Neural progenitor cell (in vitro differentiated cells): ENCODE results near the gene DOHH. TPM values are rescaled to one million over a fixed set of nuclear protein-coding genes. Genes with fewer than 3 reads are reported as not detected.

Source experiments
- DNase-seq: peaks from one replicate; pipeline ENCODE4 v3.0.0-alpha.2; 2016; ENCODE audit warnings: low spot score
- H2AFZ ChIP-seq: fragments of 200-600 bp; sonication (generic); replicated peaks from 2 replicates; pipeline ENCODE4 v1.6.1; 2016; ENCODE audit warnings: antibody characterized with exemption
- H3F3A ChIP-seq: fragments of 200-600 bp; sonication (generic); 2 replicates; pipeline ENCODE4 v1.6.1; 2016; ENCODE audit warnings: antibody characterized with exemption, low read depth
- H3K27ac ChIP-seq: fragments of 200-600 bp; sonication (generic); 2 replicates; pipeline ENCODE4 v1.5.1; 2016; ENCODE audit warnings: mild to moderate bottlenecking
- H3K27me3 ChIP-seq: fragments of 200-600 bp; sonication (generic); 2 replicates; pipeline ENCODE4 v1.6.1; 2016; ENCODE audit warnings: mild to moderate bottlenecking, moderate library complexity
- H3K36me3 ChIP-seq: fragments of 200-600 bp; sonication (generic); 2 replicates; pipeline ENCODE4 v1.5.1; 2016
- H3K4me1 ChIP-seq: fragments of 200-600 bp; sonication (generic); 2 replicates; pipeline ENCODE4 v1.6.1; 2016; ENCODE audit warnings: mixed run types
- H3K4me2 ChIP-seq: fragments of 200-600 bp; sonication (generic); 2 replicates; pipeline ENCODE4 v1.6.1; 2016
- H3K4me3 ChIP-seq: fragments of 200-600 bp; sonication (generic); 2 replicates; pipeline ENCODE4 v1.5.1; 2016
- H3K79me2 ChIP-seq: fragments of 200-600 bp; sonication (generic); 2 replicates; pipeline ENCODE4 v1.6.1; 2016; ENCODE audit warnings: low read depth
- H3K9ac ChIP-seq: fragments of 200-600 bp; sonication (generic); 2 replicates; pipeline ENCODE4 v1.6.1; 2016
- H3K9me3 ChIP-seq: fragments of 200-600 bp; sonication (generic); 2 replicates; pipeline ENCODE4 v1.5.1; 2016; ENCODE audit warnings: low read depth
- H4K20me1 ChIP-seq: fragments of 200-600 bp; sonication (generic); 2 replicates; pipeline ENCODE4 v1.6.1; 2016; ENCODE audit warnings: low read depth
- H3K27ac Mint-ChIP-seq: 3 replicates; pipeline ENCODE4 v1.8.0; 2021; ENCODE audit warnings: mixed read lengths
- H3K27me3 Mint-ChIP-seq: 2 replicates; pipeline ENCODE4 v1.8.0; 2022; ENCODE audit warnings: low read depth, mild to moderate bottlenecking, inconsistent platforms, moderate library complexity, mixed read lengths; ENCODE audit not compliant: insufficient read depth
- H3K36me3 Mint-ChIP-seq: 3 replicates; pipeline ENCODE4 v1.8.0; 2021; ENCODE audit warnings: mixed read lengths
- H3K4me1 Mint-ChIP-seq: 3 replicates; pipeline ENCODE4 v1.8.0; 2021; ENCODE audit warnings: mixed read lengths
- H3K4me3 Mint-ChIP-seq: 3 replicates; pipeline ENCODE4 v1.8.0; 2021; ENCODE audit warnings: mild to moderate bottlenecking, moderate library complexity, mixed read lengths
- H3K9me3 Mint-ChIP-seq: 3 replicates; pipeline ENCODE4 v1.8.0; 2020; ENCODE audit warnings: mixed read lengths
- EZH2 ChIP-seq: fragments of 200-600 bp; sonication (generic); IDR thresholded peaks from 2 replicates; pipeline ENCODE4 v1.6.1; 2017; ENCODE audit warnings: antibody characterized with exemption, mild to moderate bottlenecking, moderate library complexity
- EZH2phosphoT487 ChIP-seq: fragments of 200-600 bp; sonication (generic); IDR thresholded peaks from 2 replicates; pipeline ENCODE4 v1.6.1; 2017; ENCODE audit warnings: antibody characterized with exemption
- total RNA-seq: library from RNA; depleted of rRNA; stranded (reverse); fragments of >200 nt; gene quantifications from 2 replicates; pipeline ENCODE4 v1.2.3, GENCODE V29; 2015; ENCODE audit warnings: low replicate concordance
- TF ChIP-seq, protein P1 (sequence below): fragments of 200-600 bp; sonication (generic); IDR thresholded peaks from 2 replicates; pipeline ENCODE4 v1.5.1; 2017; ENCODE audit warnings: antibody characterized with exemption, mild to moderate bottlenecking

Gene DOHH
- total RNA-seq, 1 donor from 2014 or later, result 0.69 TPM

GRCh38 chr19:3545669-3546034, 45.2 kb upstream of the DOHH start:
- no peaks in the 10 kb centered on the region for H3K36me3 ChIP-seq
- H3K27ac ChIP-seq, result no peak overlapping the region
- H4K20me1 ChIP-seq, result peaks cover 32% of the 10 kb centered on the region

GRCh38 chr19:3544742-3545668, 44.5 kb upstream of the DOHH start:
- no peak overlapping the region for H3K27ac Mint-ChIP-seq
- H3K27me3 ChIP-seq, result no peaks in the 10 kb centered on the region
- no peak overlapping the region for H3K4me3 ChIP-seq
- no peak overlapping the region for H3K4me2 ChIP-seq
- TF ChIP-seq EZH2phosphoT487 (no peak), EZH2 (no peak)
- TF ChIP-seq, protein P1, sequence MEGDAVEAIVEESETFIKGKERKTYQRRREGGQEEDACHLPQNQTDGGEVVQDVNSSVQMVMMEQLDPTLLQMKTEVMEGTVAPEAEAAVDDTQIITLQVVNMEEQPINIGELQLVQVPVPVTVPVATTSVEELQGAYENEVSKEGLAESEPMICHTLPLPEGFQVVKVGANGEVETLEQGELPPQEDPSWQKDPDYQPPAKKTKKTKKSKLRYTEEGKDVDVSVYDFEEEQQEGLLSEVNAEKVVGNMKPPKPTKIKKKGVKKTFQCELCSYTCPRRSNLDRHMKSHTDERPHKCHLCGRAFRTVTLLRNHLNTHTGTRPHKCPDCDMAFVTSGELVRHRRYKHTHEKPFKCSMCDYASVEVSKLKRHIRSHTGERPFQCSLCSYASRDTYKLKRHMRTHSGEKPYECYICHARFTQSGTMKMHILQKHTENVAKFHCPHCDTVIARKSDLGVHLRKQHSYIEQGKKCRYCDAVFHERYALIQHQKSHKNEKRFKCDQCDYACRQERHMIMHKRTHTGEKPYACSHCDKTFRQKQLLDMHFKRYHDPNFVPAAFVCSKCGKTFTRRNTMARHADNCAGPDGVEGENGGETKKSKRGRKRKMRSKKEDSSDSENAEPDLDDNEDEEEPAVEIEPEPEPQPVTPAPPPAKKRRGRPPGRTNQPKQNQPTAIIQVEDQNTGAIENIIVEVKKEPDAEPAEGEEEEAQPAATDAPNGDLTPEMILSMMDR, result peak; percentile 92
- peaks cover 5% of the 10 kb centered on the region for H3F3A ChIP-seq
- no peaks in the 10 kb centered on the region for H3K36me3 Mint-ChIP-seq
- no peaks in the 10 kb centered on the region for H3K9me3 Mint-ChIP-seq
- H3K4me3 Mint-ChIP-seq, result peak overlapping the region; percentile 53
- peaks cover 12% of the 10 kb centered on the region for H3K27me3 Mint-ChIP-seq
- H3K9me3 ChIP-seq, result no peaks in the 10 kb centered on the region
- no peaks in the 10 kb centered on the region for H3K36me3 ChIP-seq
- DNase-seq, result peak; percentile 60
- H3K9ac ChIP-seq, result no peak overlapping the region
- H4K20me1 ChIP-seq, result peaks cover 32% of the 10 kb centered on the region
- no peak overlapping the region for H3K27ac ChIP-seq
- no peaks in the 10 kb centered on the region for H3K4me1 Mint-ChIP-seq
- H3K4me1 ChIP-seq, result no peaks in the 10 kb centered on the region
- no peak overlapping the region for H2AFZ ChIP-seq
- H3K79me2 ChIP-seq, result no peaks in the 10 kb centered on the region

More at GRCh38 chr19:3545669-3546034, 45.2 kb upstream of the DOHH start:
- no peaks in the 10 kb centered on the region for H3K9me3 Mint-ChIP-seq
- no peak overlapping the region for H2AFZ ChIP-seq
- H3K4me1 Mint-ChIP-seq, result no peaks in the 10 kb centered on the region
- H3K4me1 ChIP-seq, result no peaks in the 10 kb centered on the region
- no peak overlapping the region for H3K4me2 ChIP-seq
- peaks cover 12% of the 10 kb centered on the region for H3K27me3 Mint-ChIP-seq
- H3K79me2 ChIP-seq, result no peaks in the 10 kb centered on the region
- no peak for DNase-seq
- H3K36me3 Mint-ChIP-seq, result no peaks in the 10 kb centered on the region
- no peak overlapping the region for H3K4me3 ChIP-seq
- TF ChIP-seq EZH2phosphoT487 (no peak), EZH2 (no peak)
- TF ChIP-seq, protein P1, result no peak
- peak overlapping the region; percentile 50 for H3K4me3 Mint-ChIP-seq
- no peaks in the 10 kb centered on the region for H3K27me3 ChIP-seq
- H3K27ac Mint-ChIP-seq, result peak overlapping the region; percentile 63
- no peak overlapping the region for H3K9ac ChIP-seq
- no peaks in the 10 kb centered on the region for H3K9me3 ChIP-seq
- peaks cover 5% of the 10 kb centered on the region for H3F3A ChIP-seq

GRCh38 chr19:3544058-3544376, 43.5 kb upstream of the DOHH start:
- Mint-ChIP-seq H3K36me3 (peaks cover 4% of the 10 kb centered on the region), H3K4me3 (no peak overlapping the region), H3K9me3 (no peaks in the 10 kb centered on the region), H3K27ac (no peak overlapping the region), H3K4me1 (peaks cover 5% of the 10 kb centered on the region), H3K27me3 (peaks cover 12% of the 10 kb centered on the region)
- Histone ChIP-seq H3K36me3 (no peaks in the 10 kb centered on the region), H3F3A (peaks cover 5% of the 10 kb centered on the region), H3K27ac (no peak overlapping the region), H4K20me1 (peaks cover 42% of the 10 kb centered on the region), H3K4me3 (no peak overlapping the region), H3K4me1 (no peaks in the 10 kb centered on the region), H2AFZ (no peak overlapping the region), H3K79me2 (no peaks in the 10 kb centered on the region), H3K9me3 (no peaks in the 10 kb centered on the region), H3K27me3 (no peaks in the 10 kb centered on the region), H3K9ac (no peak overlapping the region), H3K4me2 (no peak overlapping the region)
- TF ChIP-seq, protein P1, result no peak
- no peak for TF ChIP-seq EZH2phosphoT487
- no peak for TF ChIP-seq EZH2
- no peak for DNase-seq
